Gastrocnemius medialis (tissue), 4 donors: ENCODE measurements around the gene PDE4D. TPM values are rescaled to one million over a fixed set of nuclear protein-coding genes. Genes with fewer than 3 reads are reported as not detected.

Experiments
- ATAC-seq, 2 donors: fragments of 150-250 bp; one replicate each; pipeline ENCODE4 v1.9.1; 2016
- DNase-seq, 2 donors: peaks; one replicate each; pipeline ENCODE4 v3.0.0-alpha.2; 2019
- H3K27ac ChIP-seq, 4 donors: fragments of 200-600 bp; sonication (generic); 1 replicate in 1 of 4; 2 replicates in 3 of 4; pipeline ENCODE4 v1.5.1; 2016 to 2018; ENCODE audit warnings: mild to moderate bottlenecking in 2 of 4, moderate library complexity in 1 of 4
- H3K27me3 ChIP-seq, 3 donors: fragments of 200-600 bp; sonication (generic) in 2 of 3; 1 replicate in 1 of 3; 2 replicates in 2 of 3; pipeline versions ENCODE4 v1.5.1 to v1.6.0; 2016 to 2019; ENCODE audit warnings: mild to moderate bottlenecking in 1 of 3, moderate library complexity in 1 of 3
- H3K36me3 ChIP-seq, 2 donors: fragments of 200-600 bp; sonication (generic) in 1 of 2; one replicate each; pipeline ENCODE4 v1.5.1; 2017 to 2018
- H3K4me1 ChIP-seq, 2 donors: fragments of 200-600 bp; sonication (generic) in 1 of 2; one replicate each; pipeline ENCODE4 v1.5.1; 2016 to 2017; ENCODE audit warnings: mild to moderate bottlenecking in 2 of 2
- H3K4me3 ChIP-seq, 4 donors: fragments of 200-600 bp; sonication (generic) in 3 of 4; 1 replicate in 1 of 4; 2 replicates in 3 of 4; pipeline ENCODE4 v1.5.1; 2016 to 2019; ENCODE audit warnings: mild to moderate bottlenecking in 2 of 4
- H3K9me3 ChIP-seq, 3 donors: fragments of 200-600 bp; sonication (generic) in 2 of 3; 1 replicate in 1 of 3; 2 replicates in 2 of 3; pipeline ENCODE4 v1.5.1; 2016 to 2019
- CTCF ChIP-seq, 5 experiments: fragments of 450-650 bp in 3 of 5; fragments of 200-600 bp in 2 of 5; sonication (generic) in 2 of 5; IDR thresholded peaks in 4 of 5; conservative IDR thresholded peaks in 1 of 5; 1 replicate in 4 of 5; 2 replicates in 1 of 5; pipeline ENCODE4 v1.5.1; 2016 to 2019; ENCODE audit warnings: antibody characterized with exemption in 5 of 5, mild to moderate bottlenecking in 3 of 5, moderate library complexity in 3 of 5
- POLR2A ChIP-seq, 2 donors: fragments of 450-650 bp; IDR thresholded peaks; one replicate each; pipeline ENCODE4 v1.6.1; 2017; ENCODE audit warnings: antibody characterized with exemption in 2 of 2, mild to moderate bottlenecking in 2 of 2, moderate library complexity in 2 of 2
- in situ Hi-C, 4 donors: fragments of 200-750 bp; cut with MboI; loops; one replicate each; pipeline versions ENCODE4 v1.15.0 to v1.8.0; 2017; ENCODE audit warnings: low sequenced_read_pairs in 4 of 4
- intact Hi-C: fragments of 100-400 bp; cut with DNase I; formaldehyde crosslinking; loops from one replicate; pipeline ENCODE4 v1.15.1; 2023; ENCODE audit warnings: low total_unique reads
- total RNA-seq, 4 donors: library from RNA; depleted of rRNA; stranded (reverse); fragments of >200 nt; gene quantifications; one replicate each; pipeline versions ENCODE4 v1.1.0 to v1.2.3, GENCODE V29; 2016

The PDE4D gene
- total RNA-seq, 4 donors from 2014 or later, result 133 to 223 (median 185) TPM

GRCh38 chr5:59212596-59212995, 680.9 kb downstream of the PDE4D start:
- ATAC-seq, result no peak

GRCh38 chr5:59209758-59210359, 683.7 kb downstream of the PDE4D start:
- TF ChIP-seq CTCF (IDR thresholded peaks at IDR 0.05 in 4 of 5, conservative IDR thresholded peaks at IDR 0.05 in 1 of 5) (no peak), POLR2A (IDR thresholded peaks at IDR 0.05) (no peak)
- in situ Hi-C loops, result no loop called here
- Histone ChIP-seq H3K27ac (peak overlapping the region in 3 of 4 donors; percentile 6 to 56 (median 40)), H3K36me3 (peaks cover 2 to 7% of the 10 kb centered on the region in 2 donors), H3K9me3 (no peaks in the 10 kb centered on the region), H3K27me3 (no peaks in the 10 kb centered on the region), H3K4me3 (no peak overlapping the region), H3K4me1 (peaks cover 53 to 57% of the 10 kb centered on the region in 2 donors)
- ATAC-seq (no peak), DNase-seq (no peak)
- intact Hi-C loops, result no loop called here

More at GRCh38 chr5:59212596-59212995, 680.9 kb downstream of the PDE4D start:
- Histone ChIP-seq H3K9me3 (no peaks in the 10 kb centered on the region), H3K36me3 (peaks cover 4 to 11% of the 10 kb centered on the region in 2 donors), H3K27ac (peak overlapping the region in 3 of 4 donors; percentile 27 to 39 (median 32)), H3K4me3 (no peak overlapping the region), H3K4me1 (peaks cover 34 to 36% of the 10 kb centered on the region in 2 donors), H3K27me3 (no peaks in the 10 kb centered on the region)
- TF ChIP-seq CTCF (IDR thresholded peaks at IDR 0.05 in 4 of 5, conservative IDR thresholded peaks at IDR 0.05 in 1 of 5), result no peak
- TF ChIP-seq POLR2A (IDR thresholded peaks at IDR 0.05), result no peak
- in situ Hi-C loops, result no loop called here
- DNase-seq, result no peak
- intact Hi-C loops, result no loop called here

- in situ Hi-C loops (no loop called here), intact Hi-C loops (no loop called here)
- H3K4me1 ChIP-seq, result peaks cover 57% of the 10 kb centered on the region in 2 donors
Measured at GRCh38 chr5:59208474-59208873, 685.1 kb downstream of the PDE4D start.

GRCh38 chr5:59207401-59207800, 686.1 kb downstream of the PDE4D start:
- intact Hi-C loops, result no loop called here
- in situ Hi-C loops, result no loop called here
- H3K27me3 ChIP-seq, result no peaks in the 10 kb centered on the region
- no peak overlapping the region for H3K4me3 ChIP-seq
- ATAC-seq (no peak), DNase-seq (no peak)
- H3K9me3 ChIP-seq, result no peaks in the 10 kb centered on the region
- H3K27ac ChIP-seq, result peak overlapping the region; percentile 78 to 85 (median 80)
- no peaks in the 10 kb centered on the region for H3K36me3 ChIP-seq
- TF ChIP-seq POLR2A (IDR thresholded peaks at IDR 0.05) (no peak), CTCF (IDR thresholded peaks at IDR 0.05 in 4 of 5, conservative IDR thresholded peaks at IDR 0.05 in 1 of 5) (no peak)
- peaks cover 51 to 54% of the 10 kb centered on the region in 2 donors for H3K4me1 ChIP-seq

More at GRCh38 chr5:59208474-59208873, 685.1 kb downstream of the PDE4D start:
- no peak overlapping the region for H3K4me3 ChIP-seq
- no peaks in the 10 kb centered on the region for H3K9me3 ChIP-seq
- no peak for ATAC-seq
- TF ChIP-seq CTCF (IDR thresholded peaks at IDR 0.05 in 4 of 5, conservative IDR thresholded peaks at IDR 0.05 in 1 of 5), result no peak
- TF ChIP-seq POLR2A (IDR thresholded peaks at IDR 0.05), result no peak
- no peaks in the 10 kb centered on the region for H3K36me3 ChIP-seq
- H3K27me3 ChIP-seq, result no peaks in the 10 kb centered on the region
- H3K27ac ChIP-seq, result peak overlapping the region in 2 of 4 donors; percentile 48 to 79
- no peak for DNase-seq
